Aorta (tissue), 5 donors: Measurements from ENCODE around the gene TARP.

ENCODE experiments used
- ATAC-seq: fragments of 200-7000 bp; cut with Tn5 transposase; one replicate; pipeline ENCODE4 v1.9.1; 2022; ENCODE audit warnings: moderate library complexity; ENCODE audit not compliant: low FRiP score
- DNase-seq, 2 donors: peaks; one replicate each; pipeline ENCODE4 v3.0.0-alpha.2; 2020
- H3K27ac ChIP-seq, 2 donors: one replicate each; pipeline ENCODE4 v1.5.1; 2013; ENCODE audit warnings: low read length in 2 of 2, mild to moderate bottlenecking in 2 of 2, moderate library complexity in 2 of 2, control low read depth in 1 of 2, inconsistent platforms in 1 of 2, low read depth in 1 of 2
- H3K27me3 ChIP-seq, 2 donors: one replicate each; pipeline ENCODE4 v1.6.1; 2013; ENCODE audit warnings: control low read depth in 1 of 2, low read length in 1 of 2, mild to moderate bottlenecking in 1 of 2, moderate library complexity in 1 of 2; ENCODE audit not compliant: insufficient read depth in 2 of 2, control insufficient read depth in 1 of 2
- H3K36me3 ChIP-seq, 2 donors: one replicate each; pipeline ENCODE4 v1.6.1; 2013; ENCODE audit warnings: control low read depth in 1 of 2, low read length in 1 of 2, mild to moderate bottlenecking in 1 of 2; ENCODE audit not compliant: insufficient read depth in 2 of 2, control insufficient read depth in 1 of 2
- H3K4me1 ChIP-seq, 2 donors: one replicate each; pipeline ENCODE4 v1.6.1; 2013; ENCODE audit warnings: low read length in 2 of 2, control low read depth in 1 of 2, mild to moderate bottlenecking in 1 of 2, moderate library complexity in 1 of 2; ENCODE audit not compliant: insufficient read depth in 2 of 2, control insufficient read depth in 1 of 2
- H3K4me3 ChIP-seq, 2 donors: one replicate each; pipeline ENCODE4 v1.5.1; 2013; ENCODE audit warnings: low read length in 2 of 2, control low read depth in 1 of 2, mild to moderate bottlenecking in 1 of 2
- H3K9me3 ChIP-seq: one replicate; pipeline ENCODE4 v1.6.1; 2013; ENCODE audit warnings: mild to moderate bottlenecking, low read length; ENCODE audit not compliant: control insufficient read depth
- WGBS, 2 donors: extraction: QIAGEN DNeasy Blood & Tissue Kit; methylation state at CpG; one replicate each; pipeline ENCODE4 v1.1.7; 2013; 5-methylcytosine and 5-hydroxymethylcytosine counted together
- intact Hi-C, 2 donors: fragments of 100-400 bp; cut with DNase I; formaldehyde crosslinking; loops; one replicate each; pipeline versions ENCODE4 v1.14.2 to v1.15.0; 2022
- donor health status: healthy with polysubstance abuse.
- donor health status: Bipolar disorder and iron deficiency.
- donor health status: DM: no; HTN: no; CAD: no.
- donor health status: DM: no; HTN: no; CAD: no.
- donor health status: DM: yes; HTN: yes; CAD: no.

Gene TARP

DNA sequence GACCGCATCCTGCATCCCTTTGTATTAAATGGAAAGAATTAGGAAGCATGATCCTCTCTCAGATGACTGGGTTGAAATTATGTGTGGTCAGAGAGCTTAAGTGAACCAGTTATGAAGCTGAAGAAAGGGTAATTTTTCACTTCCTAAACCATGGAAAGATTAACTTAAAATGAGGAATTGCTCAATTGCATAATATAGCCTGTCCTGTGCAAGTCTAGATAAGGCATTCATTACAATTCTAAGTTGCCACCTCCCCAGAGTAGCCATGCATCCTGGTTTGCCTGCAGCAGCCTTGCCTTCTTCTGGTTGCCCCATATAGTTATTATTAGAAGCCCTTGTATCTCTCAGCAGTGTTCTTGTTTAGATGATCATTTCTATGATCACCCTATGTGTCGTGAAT is 50.1 kb downstream of the TARP start:
- ATAC-seq (no peak), DNase-seq (no peak)
- intact Hi-C loops = loop anchor here (2.0 to 5.0 kb wide), 2 partner anchors 117 to 321 kb away; no protein-coding TSS in a partner anchor
- no peaks in the 10 kb centered on the region for H3K9me3 ChIP-seq
- no peak overlapping the region for H3K4me3 ChIP-seq
- H3K36me3 ChIP-seq = peaks cover 0 to 11% of the 10 kb centered on the region in 2 donors
- H3K27me3 ChIP-seq = no peaks in the 10 kb centered on the region
- 93% methylated on average over 2 of the region's 2 CpGs for WGBS, 2 donors
- peak overlapping the region in 1 of 2 donors; percentile 22 for H3K27ac ChIP-seq
- peaks cover 0 to 2% of the 10 kb centered on the region in 2 donors for H3K4me1 ChIP-seq

DNA sequence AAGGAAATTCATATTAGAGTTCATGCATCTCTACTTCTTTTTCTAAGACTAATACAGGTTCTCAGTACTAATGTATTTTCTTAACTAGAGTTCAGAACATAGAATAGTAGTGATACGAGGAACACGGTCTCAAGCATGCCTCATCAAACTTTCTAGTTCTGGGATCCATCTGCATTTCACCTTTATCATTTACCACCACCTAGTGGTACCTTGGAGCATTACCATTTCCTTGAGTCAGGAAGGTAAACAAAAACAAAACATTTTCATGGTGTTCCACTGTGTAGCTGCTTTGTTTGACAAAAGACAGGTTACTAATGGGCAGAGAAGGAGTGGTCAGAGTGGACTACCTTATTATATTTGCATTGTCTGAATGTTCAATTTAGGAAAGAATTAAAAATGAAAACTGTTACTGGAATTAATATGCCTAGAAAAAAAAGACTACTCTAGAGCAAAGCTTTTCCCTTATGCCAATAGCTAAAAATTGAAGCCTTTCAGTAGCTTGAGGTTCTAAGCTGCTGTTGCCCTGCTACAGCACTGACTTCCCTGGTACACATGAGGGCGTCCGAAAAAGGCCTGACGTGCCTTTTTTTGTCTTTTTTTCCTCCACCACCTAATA is 50.8 kb downstream of the TARP start:
- intact Hi-C loops = loop anchor here (2.0 to 5.0 kb wide), 2 partner anchors 116 to 320 kb away; no protein-coding TSS in a partner anchor
- DNase-seq (no peak), ATAC-seq (peak; percentile 88)
- no peak overlapping the region for H3K4me3 ChIP-seq
- H3K4me1 ChIP-seq = peaks cover 0 to 2% of the 10 kb centered on the region in 2 donors
- 56 to 59% methylated on average over 5 of the region's 5 CpGs for WGBS, 2 donors
- peaks cover 0 to 13% of the 10 kb centered on the region in 2 donors for H3K36me3 ChIP-seq
- peak overlapping the region in 1 of 2 donors; percentile 22 for H3K27ac ChIP-seq
- H3K9me3 ChIP-seq = no peaks in the 10 kb centered on the region
- no peaks in the 10 kb centered on the region for H3K27me3 ChIP-seq

DNA sequence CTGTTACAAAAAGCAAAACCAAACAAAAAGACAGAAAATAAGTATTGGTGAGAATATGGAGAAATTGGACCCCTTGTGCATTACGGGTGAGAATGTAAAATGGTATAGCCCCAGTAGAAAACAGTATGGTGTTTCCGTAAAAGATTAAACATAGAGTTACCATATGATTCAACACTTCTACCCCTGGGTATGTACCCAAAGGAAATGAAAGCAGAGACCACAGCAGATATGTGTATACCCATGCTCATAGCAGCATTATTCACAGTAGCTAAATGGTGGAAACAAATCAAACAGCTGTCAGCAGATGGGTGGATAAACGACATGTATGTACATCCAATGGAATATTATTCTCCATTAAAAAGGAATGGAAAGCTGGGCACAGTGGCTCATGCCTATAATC is 53.0 kb downstream of the TARP start:
- Histone ChIP-seq H3K4me1 (peaks cover 0 to 2% of the 10 kb centered on the region in 2 donors), H3K27ac (no peak overlapping the region), H3K36me3 (peaks cover 0 to 14% of the 10 kb centered on the region in 2 donors), H3K4me3 (no peak overlapping the region), H3K9me3 (no peaks in the 10 kb centered on the region), H3K27me3 (no peaks in the 10 kb centered on the region)
- intact Hi-C loops = loop anchor here in 1 of 2 donors (5.0 kb wide), 1 partner anchor 318 kb away; no protein-coding TSS in a partner anchor
- ATAC-seq (no peak), DNase-seq (no peak)
- 88 to 89% methylated on average over 3 of the region's 3 CpGs for WGBS, 2 donors

- Histone ChIP-seq H3K4me1 (peaks cover 0 to 2% of the 10 kb centered on the region in 2 donors), H3K27me3 (no peaks in the 10 kb centered on the region), H3K9me3 (no peaks in the 10 kb centered on the region), H3K27ac (no peak overlapping the region), H3K36me3 (peaks cover 0 to 11% of the 10 kb centered on the region in 2 donors), H3K4me3 (no peak overlapping the region)
- WGBS, 2 donors = 85 to 88% methylated on average over 2 of the region's 2 CpGs
- intact Hi-C loops = loop anchor here in 1 of 2 donors (5.0 kb wide), 1 partner anchor 315 kb away; no protein-coding TSS in a partner anchor
- DNase-seq (no peak), ATAC-seq (no peak)
These were observed 55.8 kb downstream of the TARP start for GRCh38 chr7:38217672-38218071.

GRCh38 chr7:38215735-38216670 is 57.4 kb downstream of the TARP start:
- Histone ChIP-seq H3K36me3 (peaks cover 0 to 11% of the 10 kb centered on the region in 2 donors), H3K4me1 (no peaks in the 10 kb centered on the region), H3K27me3 (no peaks in the 10 kb centered on the region), H3K27ac (no peak overlapping the region), H3K4me3 (no peak overlapping the region), H3K9me3 (no peaks in the 10 kb centered on the region)
- ATAC-seq = peak; percentile 93
- 9 to 11% methylated on average over 5 of the region's 5 CpGs for WGBS, 2 donors
- peak; percentile 88 to 89 for DNase-seq
- intact Hi-C loops = loop anchor here (2.0 to 5.0 kb wide), 2 partner anchors 37 to 314 kb away; partner anchors contain the start of gene STARD3NL (in 1 of the 2)

- 73 to 74% methylated on average over 1 of the region's 1 CpG for WGBS, 2 donors
- no peaks in the 10 kb centered on the region for H3K9me3 ChIP-seq
- H3K4me1 ChIP-seq = no peaks in the 10 kb centered on the region
- H3K36me3 ChIP-seq = peaks cover 0 to 11% of the 10 kb centered on the region in 2 donors
- no peak overlapping the region for H3K4me3 ChIP-seq
- no peak for DNase-seq
- no peak overlapping the region for H3K27ac ChIP-seq
- no peaks in the 10 kb centered on the region for H3K27me3 ChIP-seq
- intact Hi-C loops = loop anchor here (2.0 to 5.0 kb wide), 2 partner anchors 36 to 313 kb away; partner anchors contain the start of gene STARD3NL (in 1 of the 2)
- no peak for ATAC-seq
These were observed 58.3 kb downstream of the TARP start for GRCh38 chr7:38215115-38215514.

DNA sequence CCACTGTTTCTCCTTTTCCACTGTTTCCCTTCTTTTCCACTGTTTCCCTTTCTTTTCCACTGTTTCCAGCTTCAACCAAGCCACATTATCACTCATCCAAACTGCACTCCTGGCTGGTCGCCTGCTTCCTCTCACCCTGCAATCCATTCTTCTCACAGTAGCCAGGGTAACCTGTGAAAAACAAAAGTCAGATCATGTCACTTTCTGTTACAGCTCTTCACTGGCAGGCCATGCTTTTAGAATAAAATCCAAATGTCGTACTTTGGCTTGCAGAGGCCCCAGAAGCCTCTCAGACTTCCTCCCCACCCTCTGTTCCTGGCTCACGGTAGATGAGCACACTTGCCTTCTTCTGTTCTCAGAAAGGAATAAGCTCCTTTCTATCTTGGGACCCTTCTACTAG is 61.5 kb downstream of the TARP start:
- DNase-seq = no peak
- WGBS, 2 donors = 51 to 69% methylated on average over 3 of the region's 3 CpGs
- H3K27me3 ChIP-seq = no peaks in the 10 kb centered on the region

GRCh38 chr7:38211486-38211885 is 62.0 kb downstream of the TARP start:
- DNase-seq = no peak
- WGBS, 2 donors = 87% methylated on average over 1 of the region's 1 CpG
- intact Hi-C loops = no loop called here
- no peaks in the 10 kb centered on the region for H3K9me3 ChIP-seq
- H3K27ac ChIP-seq = no peak overlapping the region
- H3K4me1 ChIP-seq = no peaks in the 10 kb centered on the region
- H3K4me3 ChIP-seq = no peak overlapping the region
- no peak for ATAC-seq
- H3K27me3 ChIP-seq = no peaks in the 10 kb centered on the region
- H3K36me3 ChIP-seq = no peaks in the 10 kb centered on the region

More for the DNA sequence above, 61.5 kb downstream of the TARP start:
- H3K4me3 ChIP-seq = no peak overlapping the region
- H3K9me3 ChIP-seq = no peaks in the 10 kb centered on the region
- H3K27ac ChIP-seq = no peak overlapping the region
- no peak for ATAC-seq
- peaks cover 0 to 4% of the 10 kb centered on the region in 2 donors for H3K36me3 ChIP-seq
- no peaks in the 10 kb centered on the region for H3K4me1 ChIP-seq
- intact Hi-C loops = no loop called here
